HG03039 (cell line): ENCODE data around the gene KIAA1549.

Experiments
- ATAC-seq: cut with Tn5 transposase; IDR thresholded peaks from one replicate; pipeline ENCODE4 v1.9.1; 2021; ENCODE audit warnings: mild to moderate bottlenecking, moderate library complexity; ENCODE audit not compliant: unreplicated experiment

KIAA1549 gene

DNA sequence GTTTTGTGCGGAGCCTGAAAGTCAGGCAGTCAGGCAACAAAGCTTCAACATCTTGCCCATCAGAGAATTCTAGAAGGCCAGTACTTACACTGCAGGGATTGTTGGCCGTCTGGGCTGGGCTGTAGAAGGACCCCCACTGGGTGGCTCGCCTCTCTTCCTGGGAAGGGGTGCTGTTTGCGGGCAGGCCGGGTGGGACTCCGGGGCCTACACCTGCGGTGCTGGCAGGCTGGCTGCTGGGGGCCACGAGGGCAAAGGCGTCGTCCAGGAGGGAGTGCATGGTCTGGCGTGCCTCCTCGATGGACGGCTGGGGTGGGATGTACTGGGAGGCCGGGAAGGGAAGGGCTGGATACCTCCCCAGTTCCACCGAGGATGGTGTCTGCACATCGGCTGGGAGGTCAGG is 120.1 kb downstream of the KIAA1549 start:
- ATAC-seq: no peak

GRCh38 chr7:138857728-138858127 is 123.5 kb downstream of the KIAA1549 start:
- ATAC-seq: no peak

- no peak for ATAC-seq
Observed at GRCh38 chr7:138854115-138854645, 127.0 kb downstream of the KIAA1549 start.

DNA sequence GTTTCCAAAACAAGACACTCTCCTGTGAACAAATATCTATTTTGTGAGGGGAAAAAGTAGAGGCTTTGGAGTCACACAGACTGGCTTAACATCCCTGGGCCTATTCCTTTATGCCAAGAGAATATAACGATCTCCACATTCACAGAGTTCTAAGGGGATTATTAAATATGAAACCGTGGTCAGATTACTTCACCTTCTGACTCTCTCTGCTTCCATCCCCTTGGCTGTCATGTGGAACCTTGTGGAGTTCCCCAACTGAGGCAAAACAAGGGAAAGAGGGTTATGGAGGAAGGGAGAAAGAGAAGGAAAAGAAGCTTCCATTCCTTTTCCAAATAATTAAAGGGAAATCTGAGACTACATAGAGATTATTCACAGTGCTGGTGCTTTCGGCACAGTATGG is 127.7 kb downstream of the KIAA1549 start:
- ATAC-seq: no peak

DNA sequence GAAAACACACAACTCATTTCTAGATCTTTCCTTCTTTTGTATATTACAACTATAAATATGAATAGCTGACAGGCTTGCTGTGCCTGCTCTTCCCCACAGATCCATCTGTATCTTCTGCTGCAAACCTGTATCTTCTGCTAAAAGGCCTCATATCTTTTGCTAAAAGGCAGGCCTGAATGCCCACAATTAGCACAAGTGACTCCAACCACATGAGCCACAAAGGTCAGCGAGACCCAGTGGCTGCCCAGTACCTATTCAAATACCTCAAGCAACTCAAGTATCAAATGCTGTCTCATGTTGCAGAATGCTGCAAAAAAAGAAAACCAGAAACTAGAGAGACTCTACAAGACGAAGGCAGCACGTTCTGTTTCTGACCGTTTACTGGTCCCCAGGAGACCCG is 128.7 kb downstream of the KIAA1549 start:
- no peak for ATAC-seq

GRCh38 chr7:138849701-138850100 is 131.5 kb downstream of the KIAA1549 start:
- no peak for ATAC-seq

DNA sequence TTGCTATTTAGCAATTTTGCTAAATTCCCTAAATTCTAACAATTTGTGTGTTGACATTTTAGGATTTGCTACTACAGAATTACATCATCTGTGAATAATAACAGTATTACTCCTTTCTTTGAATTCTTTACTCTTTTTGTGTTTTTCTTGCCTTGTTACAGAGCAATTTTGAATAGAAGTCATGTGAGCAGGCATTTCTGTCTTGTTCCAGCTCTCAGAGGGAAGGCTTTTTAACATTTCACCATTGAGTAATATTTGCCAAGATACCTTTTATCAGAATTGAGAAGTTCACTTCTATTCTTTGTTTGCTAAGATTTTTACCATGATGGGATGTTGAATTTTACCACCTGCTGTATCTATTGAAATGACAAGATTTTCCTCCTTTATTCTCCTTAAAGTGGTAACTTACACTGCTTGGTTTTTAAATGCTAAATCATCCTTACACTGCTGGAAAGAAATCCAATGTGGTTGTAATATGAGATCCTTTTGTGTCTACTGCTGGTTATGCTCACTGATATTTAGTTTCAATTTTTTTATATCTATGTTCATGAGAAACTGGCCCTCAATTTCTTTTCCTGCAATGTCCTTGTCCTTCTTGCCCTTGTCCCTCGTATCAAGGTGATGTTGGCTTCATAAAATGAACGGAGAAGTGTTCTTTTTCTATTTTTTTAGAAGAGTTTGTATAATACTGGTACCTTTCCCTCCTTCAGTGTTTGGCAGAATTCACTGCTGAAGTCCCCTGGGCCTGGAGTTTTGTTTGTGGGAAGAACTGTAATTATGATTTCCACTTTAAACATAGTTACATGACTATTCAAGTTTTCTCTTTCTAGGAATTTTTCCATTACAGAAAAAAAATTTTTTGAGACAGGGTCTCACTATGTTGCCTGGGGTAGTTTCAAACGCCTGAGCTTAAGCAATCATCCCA is 132.9 kb downstream of the KIAA1549 start:
- ATAC-seq: no peak

- ATAC-seq: no peak
Observed at GRCh38 chr7:138845711-138846110, 135.5 kb downstream of the KIAA1549 start.

DNA sequence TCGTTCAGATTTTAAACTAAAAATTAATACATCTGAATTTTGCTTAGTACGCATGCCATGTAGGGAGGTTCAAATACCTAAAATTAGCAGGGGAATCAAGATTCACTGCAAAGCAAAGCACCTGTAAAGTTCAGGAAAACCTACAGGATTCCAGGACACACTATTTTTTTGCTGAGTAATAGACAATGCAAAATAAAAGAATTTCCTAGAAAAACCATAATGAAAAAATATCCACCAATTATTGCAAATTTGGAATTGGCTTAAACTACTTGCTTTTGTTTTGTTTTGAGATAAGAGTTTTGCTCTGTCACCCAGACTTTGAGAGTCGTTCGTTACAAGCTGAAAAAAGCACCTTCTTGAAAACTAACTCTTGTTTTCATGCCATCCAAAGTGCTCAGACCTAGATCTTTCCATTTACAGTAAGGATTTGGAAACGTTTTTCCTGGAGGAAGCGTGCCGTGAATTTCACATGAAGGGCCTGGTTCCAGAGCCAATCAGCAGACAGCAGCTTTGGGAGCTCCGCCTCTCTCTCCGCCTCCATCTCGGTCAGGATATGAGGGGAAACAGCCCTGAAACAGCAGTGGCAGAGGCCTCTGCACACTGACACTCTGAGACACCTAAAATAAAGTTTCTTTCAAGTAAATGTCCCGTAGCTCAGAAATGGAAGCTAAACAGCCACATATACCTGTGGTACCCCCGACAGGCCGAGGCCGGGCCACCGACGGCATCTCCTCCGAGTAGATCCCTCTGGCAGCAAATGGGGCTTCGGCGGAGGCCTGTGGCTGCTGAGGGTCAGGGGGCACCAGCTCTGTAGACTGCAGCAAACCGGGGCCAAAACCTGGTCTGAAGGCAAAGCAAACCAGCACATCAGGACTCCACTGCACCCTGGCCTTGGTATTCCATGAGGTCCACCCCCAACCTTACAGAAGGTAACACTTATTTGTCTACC is 137.3 kb downstream of the KIAA1549 start:
- no peak for ATAC-seq

GRCh38 chr7:138842111-138842510 is 139.1 kb downstream of the KIAA1549 start:
- ATAC-seq: no peak

DNA sequence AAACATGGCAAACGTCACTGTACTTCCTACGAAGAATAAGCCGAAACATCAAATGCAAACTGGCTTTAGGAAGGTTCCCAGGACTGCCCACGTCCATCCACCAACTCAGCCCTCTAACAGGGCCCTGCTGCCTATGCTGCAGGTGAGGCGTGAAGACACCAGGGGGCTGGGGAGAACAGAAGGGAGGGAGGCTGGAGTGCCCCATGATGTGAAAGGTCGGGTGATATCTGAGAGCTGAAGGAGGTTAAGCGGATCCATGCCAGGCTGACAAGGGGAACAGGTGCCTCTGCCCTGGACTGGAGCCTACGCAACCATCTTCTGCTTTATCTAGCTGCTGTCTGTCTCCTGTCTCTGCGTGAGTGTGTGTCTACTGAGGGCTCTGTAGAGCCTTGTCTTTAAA is 143.0 kb downstream of the KIAA1549 start:
- ATAC-seq: no peak

- ATAC-seq: no peak
Observed at GRCh38 chr7:138837627-138838026, 143.6 kb downstream of the KIAA1549 start.

GRCh38 chr7:138835087-138835486 is 146.1 kb downstream of the KIAA1549 start:
- ATAC-seq: no peak

GRCh38 chr7:138834583-138834982 is 146.6 kb downstream of the KIAA1549 start:
- no peak for ATAC-seq

DNA sequence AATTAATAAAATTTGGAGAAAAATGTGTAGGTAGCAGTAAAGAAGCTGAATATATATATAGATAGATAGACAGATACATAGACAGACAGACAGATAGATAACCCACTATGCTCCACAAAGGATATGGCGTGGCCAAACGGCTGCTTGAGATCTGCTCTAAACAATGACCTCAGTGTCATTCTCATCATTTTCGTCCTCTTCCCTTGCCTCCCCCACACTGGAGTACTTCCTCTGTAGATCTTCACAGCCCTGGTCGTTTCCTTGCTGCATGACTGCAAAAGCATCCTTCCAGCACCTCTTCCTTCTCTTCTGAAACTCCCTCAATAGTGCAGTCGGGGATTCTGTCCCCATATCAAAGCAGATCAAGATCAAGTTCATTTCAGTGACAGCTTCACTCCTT is 147.6 kb downstream of the KIAA1549 start:
- ATAC-seq: no peak

- no peak for ATAC-seq
Observed at GRCh38 chr7:138832966-138833365, 148.2 kb downstream of the KIAA1549 start.

DNA sequence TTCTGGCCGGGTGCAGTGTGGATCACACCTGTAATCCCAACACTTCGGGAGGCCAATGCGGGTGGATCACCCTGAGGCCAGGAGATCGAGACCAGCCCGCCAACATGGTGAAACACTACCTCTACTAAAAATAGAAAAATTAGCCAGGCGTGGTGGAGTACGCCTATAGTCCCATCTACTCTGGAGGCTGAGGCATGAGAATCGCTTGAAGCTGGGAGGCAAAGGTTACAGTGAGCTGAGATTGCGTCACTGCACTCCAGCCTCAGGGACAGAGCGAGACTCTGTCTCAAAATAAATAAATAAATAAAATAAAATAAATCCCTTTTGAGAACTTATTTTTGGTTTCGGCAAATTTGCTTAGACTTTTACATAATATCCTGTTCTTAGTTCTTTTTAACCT is 151.9 kb downstream of the KIAA1549 start:
- ATAC-seq: no peak

DNA sequence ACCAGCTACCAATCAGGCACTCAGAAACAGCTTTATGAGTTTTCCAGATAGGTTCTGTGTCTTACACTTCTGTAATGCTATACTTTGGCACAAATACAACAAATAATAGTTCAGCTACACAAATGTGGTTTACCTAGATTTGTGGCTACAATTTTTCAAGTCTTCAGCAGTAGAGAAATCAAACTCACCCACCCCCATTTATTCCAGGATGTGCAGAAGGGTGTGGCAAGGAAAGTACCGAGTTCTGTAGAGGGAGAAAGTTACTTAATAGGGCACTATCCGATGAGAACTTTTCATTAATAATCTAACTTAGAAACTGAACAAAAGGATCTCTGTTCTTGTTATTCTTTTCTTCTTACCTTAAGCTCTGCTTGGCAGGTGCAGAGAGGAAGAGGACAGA is 152.9 kb downstream of the KIAA1549 start:
- ATAC-seq: no peak

- no peak for ATAC-seq
Observed at GRCh38 chr7:138825049-138825721, 156.0 kb downstream of the KIAA1549 start.

- no peak for ATAC-seq
Observed at GRCh38 chr7:138822867-138823535, 158.2 kb downstream of the KIAA1549 start.
